OCI-LY7 (cell line): Measurements from ENCODE around the gene EIF5B. TPM values are rescaled to one million over a fixed set of nuclear protein-coding genes. Genes with fewer than 3 reads are reported as not detected.
"Not testable (repeated sequence)": the region's sequence is repeated elsewhere in the genome, so short reads cannot be mapped to it uniquely, and the experiment has no call there.

Experiments used
- BruUV-seq: library from RNA; stranded (reverse); fragments of 400-500 nt; replicated peaks from 2 replicates; lab custom pipeline; 2021; lab: Mats Ljungman, UMichigan
- CTCF ChIA-PET: fragments of 300-600 bp; sonication (Branson Sonifier 250); formaldehyde crosslinking; loops from one replicate; lab custom pipeline; 2022; ENCODE audit warnings: antibody characterized with exemption; ENCODE audit not compliant: unreplicated experiment; lab: Charles Lee
- POLR2A ChIA-PET: fragments of 300-600 bp; sonication (Branson Sonifier 250); formaldehyde crosslinking; loops from one replicate; lab custom pipeline; 2022; ENCODE audit warnings: antibody characterized with exemption; lab: Charles Lee
- DNase-seq: peaks from one replicate; pipeline ENCODE4 v3.0.0-alpha.2; 2015; ENCODE audit warnings: low spot score
- H2AFZ ChIP-seq: fragments of 200-600 bp; sonication (generic), shearing (Covaris generic); 2 replicates; pipeline ENCODE4 v1.6.1; 2014; ENCODE audit warnings: mild to moderate bottlenecking, antibody characterized with exemption, low read length, moderate library complexity
- H3K27ac ChIP-seq: fragments of 200-600 bp; sonication (generic); 2 replicates; pipeline ENCODE4 v1.5.1; 2014; ENCODE audit warnings: mixed run types, low read depth, mild to moderate bottlenecking, moderate library complexity, low read length, inconsistent platforms; ENCODE audit not compliant: poor library complexity, severe bottlenecking
- H3K36me3 ChIP-seq: fragments of 200-600 bp; sonication (generic); 2 replicates; pipeline ENCODE4 v1.6.1; 2014; ENCODE audit warnings: mild to moderate bottlenecking, antibody characterized with exemption, low read length, moderate library complexity, mixed read lengths; ENCODE audit not compliant: insufficient read depth
- H3K4me1 ChIP-seq: fragments of 200-600 bp; sonication (generic); 2 replicates; pipeline ENCODE4 v1.5.1; 2014; ENCODE audit warnings: mild to moderate bottlenecking, low read length; ENCODE audit not compliant: insufficient read depth, poor library complexity, severe bottlenecking
- H3K4me2 ChIP-seq: fragments of 200-600 bp; sonication (generic); 2 replicates; pipeline ENCODE4 v1.6.1; 2014; ENCODE audit warnings: mild to moderate bottlenecking, low read length
- H3K4me3 ChIP-seq: fragments of 200-600 bp; sonication (generic); 2 replicates; pipeline ENCODE4 v1.5.1; 2014; ENCODE audit warnings: mild to moderate bottlenecking, low read depth, low read length; ENCODE audit not compliant: poor library complexity, severe bottlenecking
- H3K79me2 ChIP-seq: fragments of 200-600 bp; sonication (generic); 2 replicates; pipeline ENCODE4 v1.6.1; 2016; ENCODE audit warnings: low read depth, mild to moderate bottlenecking, low read length, moderate library complexity, mixed read lengths; ENCODE audit not compliant: insufficient read depth
- H3K9me2 ChIP-seq: fragments of 200-600 bp; sonication (generic); 2 replicates; pipeline ENCODE4 v1.6.1; 2016; ENCODE audit warnings: mild to moderate bottlenecking, low read length, mixed read lengths; ENCODE audit not compliant: insufficient read depth
- H3K9me3 ChIP-seq: fragments of 200-600 bp; sonication (generic); 2 replicates; pipeline ENCODE4 v1.6.1; 2014; ENCODE audit warnings: mild to moderate bottlenecking, mixed run types, low read length, mixed read lengths
- H4K20me1 ChIP-seq: fragments of 200-600 bp; sonication (generic); 2 replicates; pipeline ENCODE4 v1.6.1; 2014; ENCODE audit warnings: mild to moderate bottlenecking, antibody characterized with exemption, low read length, moderate library complexity, mixed read lengths; ENCODE audit not compliant: insufficient read depth
- EZH2phosphoT487 ChIP-seq: fragments of 200-600 bp; sonication (generic); IDR thresholded peaks from 2 replicates; pipeline ENCODE4 v1.6.1; 2018; ENCODE audit warnings: low read depth, borderline replicate concordance, mild to moderate bottlenecking, mixed run types, antibody characterized with exemption, low read length, moderate library complexity, mixed read lengths
- intact Hi-C: fragments of 100-400 bp; cut with micrococcal nuclease; formaldehyde crosslinking; loops from one replicate; pipeline ENCODE4 v1.10.0; 2022; ENCODE audit not compliant: unreplicated experiment
- total RNA-seq, 2 experiments: library from RNA; depleted of rRNA in 1 of 2; stranded (reverse); fragments of >200 nt in 1 of 2; shearing (Covaris generic) in 1 of 2; gene quantifications; 2 replicates each; pipeline ENCODE4 v1.2.3, GENCODE V29; 2014 to 2022
- TF ChIP-seq, protein P1 (sequence below): fragments of 200-600 bp; sonication (generic); conservative IDR thresholded peaks from 2 replicates; pipeline ENCODE4 v1.5.1; 2014; ENCODE audit warnings: mild to moderate bottlenecking, antibody characterized with exemption, low read length, moderate library complexity, mixed read lengths

The EIF5B gene
- total RNA-seq, 2 experiments from 2014 or later, result 28.7 to 53.1 TPM

- H4K20me1 ChIP-seq, result peaks cover 31% of the 10 kb centered on the region
- peaks cover 15% of the 10 kb centered on the region for H3K4me1 ChIP-seq
- no peaks in the 10 kb centered on the region for H3K9me3 ChIP-seq
- H3K36me3 ChIP-seq, result no peaks in the 10 kb centered on the region; the same call in 1 of the 2 replicates
- H3K27ac ChIP-seq, result no peak overlapping the region
- no peaks in the 10 kb centered on the region for H3K9me2 ChIP-seq
- no peak overlapping the region for H3K4me2 ChIP-seq
- intact Hi-C loops, result no loop called here
- POLR2A ChIA-PET, result interaction anchor here (0.6 kb wide), 1 partner anchor 803 kb away, joined by 6 read pairs; no protein-coding TSS in a partner anchor
- TF ChIP-seq, protein P1, sequence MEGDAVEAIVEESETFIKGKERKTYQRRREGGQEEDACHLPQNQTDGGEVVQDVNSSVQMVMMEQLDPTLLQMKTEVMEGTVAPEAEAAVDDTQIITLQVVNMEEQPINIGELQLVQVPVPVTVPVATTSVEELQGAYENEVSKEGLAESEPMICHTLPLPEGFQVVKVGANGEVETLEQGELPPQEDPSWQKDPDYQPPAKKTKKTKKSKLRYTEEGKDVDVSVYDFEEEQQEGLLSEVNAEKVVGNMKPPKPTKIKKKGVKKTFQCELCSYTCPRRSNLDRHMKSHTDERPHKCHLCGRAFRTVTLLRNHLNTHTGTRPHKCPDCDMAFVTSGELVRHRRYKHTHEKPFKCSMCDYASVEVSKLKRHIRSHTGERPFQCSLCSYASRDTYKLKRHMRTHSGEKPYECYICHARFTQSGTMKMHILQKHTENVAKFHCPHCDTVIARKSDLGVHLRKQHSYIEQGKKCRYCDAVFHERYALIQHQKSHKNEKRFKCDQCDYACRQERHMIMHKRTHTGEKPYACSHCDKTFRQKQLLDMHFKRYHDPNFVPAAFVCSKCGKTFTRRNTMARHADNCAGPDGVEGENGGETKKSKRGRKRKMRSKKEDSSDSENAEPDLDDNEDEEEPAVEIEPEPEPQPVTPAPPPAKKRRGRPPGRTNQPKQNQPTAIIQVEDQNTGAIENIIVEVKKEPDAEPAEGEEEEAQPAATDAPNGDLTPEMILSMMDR, result no peak
- TF ChIP-seq EZH2phosphoT487, result no peak
- no peak overlapping the region for H2AFZ ChIP-seq
- peaks cover 100% of the 10 kb centered on the region for H3K79me2 ChIP-seq
- DNase-seq, result no peak
- no peak overlapping the region for H3K4me3 ChIP-seq
- CTCF ChIA-PET, result no interaction called here
- BruUV-seq, result no TSS peak
Observed at GRCh38 chr2:99342536-99342935, 5.3 kb downstream of the EIF5B start.

DNA sequence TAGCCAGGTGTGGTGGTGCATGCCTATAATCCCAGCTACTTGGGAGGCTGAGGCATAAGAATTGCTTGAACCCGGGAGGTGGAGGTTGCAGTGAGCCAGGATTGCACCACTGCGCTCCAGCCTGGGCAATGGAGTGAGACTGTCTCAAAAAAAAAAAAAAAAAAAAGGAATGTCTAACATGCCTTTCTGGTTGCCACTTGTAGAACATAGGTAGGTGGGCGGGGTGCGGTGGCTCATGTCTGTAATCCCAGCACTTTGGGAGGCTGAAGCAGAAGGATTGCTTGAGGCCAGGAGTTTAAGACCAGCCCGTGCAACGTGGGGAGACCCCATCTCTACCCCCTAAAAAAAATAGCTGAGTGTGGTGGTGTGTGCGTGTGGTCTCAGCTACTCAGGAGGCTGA, 8.3 kb downstream of the EIF5B start:
- H3K9me3 ChIP-seq, H3K36me3 ChIP-seq, H3K4me3 ChIP-seq, BruUV-seq, CTCF ChIA-PET, H3K4me2 ChIP-seq, H3K27ac ChIP-seq, DNase-seq, H2AFZ ChIP-seq, intact Hi-C loops, H3K9me2 ChIP-seq: not testable (repeated sequence)
- Histone ChIP-seq H3K4me1 (peaks cover 23% of the 10 kb centered on the region), H3K79me2 (peaks cover 100% of the 10 kb centered on the region), H4K20me1 (peaks cover 33% of the 10 kb centered on the region)
- POLR2A ChIA-PET, result interaction anchor here (0.6 kb wide), 2 partner anchors 32 to 1612 kb away, joined by 3 to 4 read pairs; no protein-coding TSS in a partner anchor

- TF ChIP-seq, protein P1, result no peak
- no peak for TF ChIP-seq EZH2phosphoT487
- Histone ChIP-seq H3K79me2 (peaks cover 100% of the 10 kb centered on the region), H3K9me2 (no peaks in the 10 kb centered on the region), H3K4me2 (no peak overlapping the region), H3K4me1 (peaks cover 26% of the 10 kb centered on the region), H3K36me3 (peaks cover 2% of the 10 kb centered on the region), H3K9me3 (no peaks in the 10 kb centered on the region), H2AFZ (no peak overlapping the region), H3K27ac (no peak overlapping the region), H4K20me1 (peaks cover 32% of the 10 kb centered on the region), H3K4me3 (no peak overlapping the region)
- ChIA-PET CTCF (no interaction called here), POLR2A (no interaction called here)
- intact Hi-C loops, result no loop called here
- no peak for DNase-seq
- no TSS peak for BruUV-seq
Observed at GRCh38 chr2:99346218-99346617, 9.0 kb downstream of the EIF5B start.
